Osteocyte (in vitro differentiated cells): ENCODE results near the gene STEAP3. TPM values are rescaled to one million over a fixed set of nuclear protein-coding genes. Genes with fewer than 3 reads are reported as not detected.

Experiments
- DNase-seq: peaks from one replicate; pipeline ENCODE4 v3.0.0; 2021; ENCODE audit warnings: mixed read lengths; ENCODE audit not compliant: unreplicated experiment; ENCODE audit errors: extremely low spot score
- H3K27ac Mint-ChIP-seq: one replicate; pipeline ENCODE4 v1.8.0; 2021; ENCODE audit warnings: mild to moderate bottlenecking, mixed read lengths; ENCODE audit not compliant: unreplicated experiment
- H3K27me3 Mint-ChIP-seq: one replicate; pipeline ENCODE4 v1.8.0; 2021; ENCODE audit warnings: mixed read lengths; ENCODE audit not compliant: unreplicated experiment
- H3K36me3 Mint-ChIP-seq: one replicate; pipeline ENCODE4 v1.8.0; 2021; ENCODE audit warnings: mixed read lengths; ENCODE audit not compliant: unreplicated experiment
- H3K4me1 Mint-ChIP-seq: one replicate; pipeline ENCODE4 v1.8.0; 2021; ENCODE audit warnings: mixed read lengths; ENCODE audit not compliant: unreplicated experiment
- H3K4me3 Mint-ChIP-seq: one replicate; pipeline ENCODE4 v1.8.0; 2021; ENCODE audit warnings: mild to moderate bottlenecking, moderate library complexity, mixed read lengths; ENCODE audit not compliant: unreplicated experiment
- H3K9me3 Mint-ChIP-seq: one replicate; pipeline ENCODE4 v1.8.0; 2021; ENCODE audit warnings: mixed read lengths; ENCODE audit not compliant: unreplicated experiment
- total RNA-seq: library from RNA; stranded (reverse); gene quantifications from 2 replicates; pipeline ENCODE4 v1.2.1, GENCODE V29; 2021
- TF ChIP-seq, protein P1 (sequence below): fragments of 200-600 bp; sonication (generic); IDR thresholded peaks from 2 replicates; pipeline ENCODE4 v1.5.0; 2021; ENCODE audit warnings: antibody characterized with exemption, mild to moderate bottlenecking, moderate library complexity

STEAP3 gene
- total RNA-seq, 1 donor from 2014 or later, result 19.3 TPM

DNA sequence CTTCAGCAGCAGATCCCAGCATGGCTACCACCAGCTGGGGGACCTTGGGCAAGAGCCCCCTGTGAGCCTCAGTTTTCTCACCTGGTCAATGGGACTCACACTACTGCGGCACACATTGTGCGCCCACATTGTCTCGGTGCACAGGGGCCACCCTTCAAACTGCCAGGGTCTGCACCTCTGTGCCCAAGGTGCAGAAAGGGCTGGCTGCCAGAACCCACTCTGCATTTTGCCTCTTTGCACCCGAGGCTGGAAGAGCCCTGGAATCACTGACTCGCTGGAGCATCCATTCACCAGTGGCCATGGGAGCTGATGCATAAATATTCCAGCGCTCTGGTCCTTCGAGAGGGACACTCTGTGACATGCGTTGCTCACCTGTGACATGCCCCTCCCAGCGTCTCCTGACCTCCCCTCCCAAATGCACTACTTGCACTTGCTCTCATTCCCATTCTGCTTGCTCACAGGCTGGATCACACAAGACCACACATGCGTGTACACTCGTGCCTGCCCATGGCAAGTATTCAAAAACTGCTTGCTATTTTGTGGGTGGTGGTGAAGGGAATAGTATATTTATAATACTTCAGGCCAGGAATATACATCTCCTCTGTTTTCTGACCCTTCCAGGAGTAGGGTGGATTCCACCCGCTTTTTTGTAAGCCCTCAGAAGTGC lies 46.3 kb upstream of the STEAP3 start:
- no peak overlapping the region for H3K4me3 Mint-ChIP-seq
- TF ChIP-seq, protein P1, sequence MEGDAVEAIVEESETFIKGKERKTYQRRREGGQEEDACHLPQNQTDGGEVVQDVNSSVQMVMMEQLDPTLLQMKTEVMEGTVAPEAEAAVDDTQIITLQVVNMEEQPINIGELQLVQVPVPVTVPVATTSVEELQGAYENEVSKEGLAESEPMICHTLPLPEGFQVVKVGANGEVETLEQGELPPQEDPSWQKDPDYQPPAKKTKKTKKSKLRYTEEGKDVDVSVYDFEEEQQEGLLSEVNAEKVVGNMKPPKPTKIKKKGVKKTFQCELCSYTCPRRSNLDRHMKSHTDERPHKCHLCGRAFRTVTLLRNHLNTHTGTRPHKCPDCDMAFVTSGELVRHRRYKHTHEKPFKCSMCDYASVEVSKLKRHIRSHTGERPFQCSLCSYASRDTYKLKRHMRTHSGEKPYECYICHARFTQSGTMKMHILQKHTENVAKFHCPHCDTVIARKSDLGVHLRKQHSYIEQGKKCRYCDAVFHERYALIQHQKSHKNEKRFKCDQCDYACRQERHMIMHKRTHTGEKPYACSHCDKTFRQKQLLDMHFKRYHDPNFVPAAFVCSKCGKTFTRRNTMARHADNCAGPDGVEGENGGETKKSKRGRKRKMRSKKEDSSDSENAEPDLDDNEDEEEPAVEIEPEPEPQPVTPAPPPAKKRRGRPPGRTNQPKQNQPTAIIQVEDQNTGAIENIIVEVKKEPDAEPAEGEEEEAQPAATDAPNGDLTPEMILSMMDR, result no peak
- no peak for DNase-seq
- peaks cover 11% of the 10 kb centered on the region for H3K4me1 Mint-ChIP-seq
- H3K9me3 Mint-ChIP-seq, result no peaks in the 10 kb centered on the region
- no peaks in the 10 kb centered on the region for H3K27me3 Mint-ChIP-seq
- H3K27ac Mint-ChIP-seq, result no peak overlapping the region
- no peaks in the 10 kb centered on the region for H3K36me3 Mint-ChIP-seq

DNA sequence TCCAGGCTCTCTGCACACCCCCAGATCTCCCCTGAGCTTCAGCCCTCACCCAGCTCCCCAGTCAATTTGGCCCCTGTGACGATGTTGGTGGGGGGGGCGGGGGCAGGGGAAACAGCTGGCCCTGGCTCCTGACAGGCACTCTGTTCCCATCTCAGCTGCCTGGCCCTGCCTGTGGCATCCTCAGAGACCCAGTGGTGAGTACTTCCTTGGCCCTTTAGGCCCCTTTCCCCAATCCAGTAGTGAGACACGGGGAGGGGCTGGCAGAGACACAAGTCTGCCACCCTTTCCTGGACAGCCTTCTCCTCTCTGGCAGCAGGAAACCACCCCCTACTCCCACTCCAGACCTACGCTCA lies 45.8 kb upstream of the STEAP3 start:
- peaks cover 11% of the 10 kb centered on the region for H3K4me1 Mint-ChIP-seq
- no peak overlapping the region for H3K27ac Mint-ChIP-seq
- H3K9me3 Mint-ChIP-seq, result no peaks in the 10 kb centered on the region
- DNase-seq, result no peak
- H3K27me3 Mint-ChIP-seq, result no peaks in the 10 kb centered on the region
- TF ChIP-seq, protein P1, result no peak
- H3K4me3 Mint-ChIP-seq, result no peak overlapping the region
- no peaks in the 10 kb centered on the region for H3K36me3 Mint-ChIP-seq

DNA sequence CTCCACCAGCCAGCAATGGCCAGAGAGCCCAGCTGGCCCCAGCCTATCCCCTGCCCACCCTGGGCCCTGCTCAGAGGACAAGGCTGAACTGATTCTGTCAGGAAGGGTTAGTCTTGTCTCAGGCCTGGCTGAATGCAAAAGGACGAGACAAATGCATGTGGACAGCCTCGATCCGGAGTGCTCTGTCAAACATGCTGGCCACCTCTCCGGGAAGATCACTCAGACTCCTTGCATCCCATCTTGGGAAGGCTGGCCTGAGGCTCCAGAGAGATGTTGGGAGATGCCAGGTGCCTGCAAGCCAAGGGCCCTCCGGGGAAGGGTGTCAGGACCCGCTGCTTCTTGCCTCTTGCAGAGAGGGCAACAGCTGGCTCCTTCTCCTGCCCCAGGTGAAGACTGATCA lies 44.9 kb upstream of the STEAP3 start:
- no peak overlapping the region for H3K27ac Mint-ChIP-seq
- H3K36me3 Mint-ChIP-seq, result no peaks in the 10 kb centered on the region
- H3K4me1 Mint-ChIP-seq, result peaks cover 11% of the 10 kb centered on the region
- H3K4me3 Mint-ChIP-seq, result no peak overlapping the region
- H3K9me3 Mint-ChIP-seq, result no peaks in the 10 kb centered on the region
- no peaks in the 10 kb centered on the region for H3K27me3 Mint-ChIP-seq
- no peak for DNase-seq
- TF ChIP-seq, protein P1, result no peak

DNA sequence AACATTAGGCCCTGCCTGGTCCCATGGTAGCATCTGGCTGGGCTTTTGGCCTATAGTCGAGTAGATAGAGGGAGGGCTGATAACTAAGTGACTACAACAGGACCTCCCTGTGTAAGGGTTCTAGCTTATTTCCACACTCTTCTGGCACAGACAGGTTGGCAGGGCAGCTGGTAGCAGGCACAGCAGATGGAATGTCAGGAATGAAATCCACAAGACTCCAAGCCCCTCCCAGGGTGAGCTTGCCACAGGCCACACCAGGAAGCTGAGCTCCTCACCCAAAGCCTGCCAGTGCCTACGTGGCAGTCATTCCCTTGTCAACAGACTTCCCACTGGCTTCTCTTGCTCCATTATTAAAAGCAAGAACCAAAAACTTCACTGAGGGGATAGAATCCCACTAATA lies 44.4 kb upstream of the STEAP3 start:
- Mint-ChIP-seq H3K9me3 (no peaks in the 10 kb centered on the region), H3K4me1 (peaks cover 11% of the 10 kb centered on the region), H3K27ac (no peak overlapping the region), H3K27me3 (no peaks in the 10 kb centered on the region), H3K4me3 (no peak overlapping the region), H3K36me3 (no peaks in the 10 kb centered on the region)
- DNase-seq, result no peak
- TF ChIP-seq, protein P1, result no peak

DNA sequence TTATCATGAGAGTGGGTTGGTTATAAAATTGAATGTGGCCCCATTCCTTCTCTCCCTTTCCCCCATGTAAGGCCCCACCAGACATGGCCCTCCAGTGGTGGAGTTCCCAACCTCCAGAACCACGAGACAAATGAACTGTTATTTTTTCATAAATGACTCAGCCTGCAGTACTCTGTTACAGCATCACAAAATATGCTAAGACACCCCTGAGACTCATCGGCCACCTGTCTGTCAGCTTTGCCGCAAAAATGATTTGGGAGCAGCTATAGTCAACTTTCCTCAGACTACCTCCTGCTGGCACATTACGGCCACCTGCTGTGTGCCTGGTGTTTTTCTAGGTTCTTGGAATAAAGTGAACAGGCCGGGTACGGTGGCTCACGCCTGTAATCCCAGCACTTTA lies 43.6 kb upstream of the STEAP3 start:
- TF ChIP-seq, protein P1, result no peak
- Mint-ChIP-seq H3K27me3 (no peaks in the 10 kb centered on the region), H3K4me1 (peaks cover 11% of the 10 kb centered on the region), H3K9me3 (no peaks in the 10 kb centered on the region), H3K36me3 (no peaks in the 10 kb centered on the region), H3K27ac (no peak overlapping the region), H3K4me3 (no peak overlapping the region)
- DNase-seq, result no peak
